GM12892 (cell line): ENCODE measurements around the gene ARHGDIB.

ENCODE experiments used
- POLR2A ChIP-seq: IDR thresholded peaks from 2 replicates; pipeline ENCODE4 v1.6.1; 2011; ENCODE audit warnings: low read depth, low read length, control low read depth
- POLR2AphosphoS5 ChIP-seq: IDR thresholded peaks from 2 replicates; pipeline ENCODE4 v1.6.1; 2011; ENCODE audit warnings: low read depth, low read length, control low read depth
- TAF1 ChIP-seq: IDR thresholded peaks from 2 replicates; pipeline ENCODE4 v1.6.1; 2011; ENCODE audit warnings: low read depth, mild to moderate bottlenecking, control low read depth, low read length, borderline replicate concordance

GRCh38 chr12:14934511-14934910 lies 26.9 kb downstream of the ARHGDIB start:
- TF ChIP-seq POLR2A (no peak), POLR2AphosphoS5 (no peak), TAF1 (no peak)
